Regular cardiac myocyte (primary cell): Measurements from ENCODE around the gene BOLA2B. TPM values are rescaled to one million over a fixed set of nuclear protein-coding genes. Genes with fewer than 3 reads are reported as not detected.

Source experiments
- total RNA-seq: library from RNA; depleted of rRNA; stranded (reverse); fragments of >200 nt; gene quantifications from 2 replicates; pipeline ENCODE4 v1.2.3, GENCODE V29; 2014

BOLA2B gene
- total RNA-seq = 126 and 208 TPM in 2 replicates

GRCh38 chr16:30193615-30194014 lies at the start of gene BOLA2B, which contains the start of gene SLX1A:
Gene BOLA2B (minus strand): TSS chr16:30193666. CDS start chr16:30193595, 71 bp downstream.
Gene SLX1A (plus strand): TSS chr16:30193875. CDS start chr16:30194085, 210 bp downstream.

GRCh38 chr16:30199049-30199448 lies 5.6 kb upstream of the BOLA2B start, which contains the start of gene SULT1A3:
Gene SULT1A3 (plus strand): TSS chr16:30199255. CDS start chr16:30200729, 1,474 bp downstream.

GRCh38 chr16:30183233-30184095 lies 10.0 kb downstream of the BOLA2B start, which contains the start of gene CORO1A:
Gene CORO1A (plus strand): TSS chr16:30183602. CDS start chr16:30185210, 1,608 bp downstream.

Other genes starting within 250 kb of the BOLA2B start
- gene TMEM219, start 231.6 kb downstream of the BOLA2B start, total RNA-seq = 72.7 and 84.9 TPM in 2 replicates
- 54.1 and 74.6 TPM in 2 replicates for gene TAOK2, start 219.8 kb downstream of the BOLA2B start, total RNA-seq
- 5.1 and 15.0 TPM in 2 replicates for gene HIRIP3, start 198.0 kb downstream of the BOLA2B start, total RNA-seq
- 19.4 and 20.5 TPM in 2 replicates for gene INO80E, start 197.4 kb downstream of the BOLA2B start, total RNA-seq
- gene DOC2A, start 182.6 kb downstream of the BOLA2B start, total RNA-seq = under 0.01 TPM in 1 of 2 replicates, not detected in the other
- gene C16orf92, start 170.5 kb downstream of the BOLA2B start, total RNA-seq = not detected in 2 replicates
- gene TLCD3B, start 162.4 kb downstream of the BOLA2B start, total RNA-seq = 0.19 TPM in 1 of 2 replicates, not detected in the other
- 670 and 1,196 TPM in 2 replicates for gene ALDOA, start 127.9 kb downstream of the BOLA2B start, total RNA-seq
- 149 and 295 TPM in 2 replicates for gene PPP4C, start 117.7 kb downstream of the BOLA2B start, total RNA-seq
- gene TBX6, start 101.7 kb downstream of the BOLA2B start, total RNA-seq = 0.19 and 0.28 TPM in 2 replicates
- 10.4 and 18.3 TPM in 2 replicates for gene YPEL3, start 97.5 kb downstream of the BOLA2B start, total RNA-seq
- 0.56 and 0.77 TPM in 2 replicates for gene GDPD3, start 80.1 kb downstream of the BOLA2B start, total RNA-seq
- 38.9 and 46.2 TPM in 2 replicates for gene MAPK3, start 70.4 kb downstream of the BOLA2B start, total RNA-seq
- gene CORO1A, start 10.1 kb downstream of the BOLA2B start, total RNA-seq = 0.28 and 3.3 TPM in 2 replicates
- 13.5 and 18.8 TPM in 2 replicates for gene SLX1A, start 209 bp upstream of the BOLA2B start, total RNA-seq
- gene SULT1A3, start 5.6 kb upstream of the BOLA2B start, total RNA-seq = 1.9 and 2.3 TPM in 2 replicates
- 0.58 and 1.4 TPM in 2 replicates for gene NPIPB13, start 54.8 kb upstream of the BOLA2B start, total RNA-seq
- gene CD2BP2, start 161.6 kb upstream of the BOLA2B start, total RNA-seq = 27.3 and 45.8 TPM in 2 replicates
- 19.2 and 38.0 TPM in 2 replicates for gene TBC1D10B, start 176.8 kb upstream of the BOLA2B start, total RNA-seq
- gene MYL11, start 181.1 kb upstream of the BOLA2B start, total RNA-seq = not detected in 2 replicates
- not detected in 2 replicates for gene SEPTIN1, start 188.9 kb upstream of the BOLA2B start, total RNA-seq
- 6.5 and 6.8 TPM in 2 replicates for gene ZNF48, start 201.8 kb upstream of the BOLA2B start, total RNA-seq
- 12.7 and 21.1 TPM in 2 replicates for gene ZNF771, start 213.9 kb upstream of the BOLA2B start, total RNA-seq
- gene DCTPP1, start 236.4 kb upstream of the BOLA2B start, total RNA-seq = 10.4 and 38.0 TPM in 2 replicates